Astrocyte (in vitro differentiated cells and primary cell): Measurements from ENCODE around the gene NEUROG1.

ENCODE experiments used
- CTCF ChIP-seq: IDR thresholded peaks from 2 replicates; pipeline ENCODE4 v1.5.1; 2011; ENCODE audit warnings: low read depth, mild to moderate bottlenecking, inconsistent platforms, low read length, moderate library complexity; ENCODE audit not compliant: insufficient read depth
- EZH2 ChIP-seq: IDR thresholded peaks from 2 replicates; pipeline ENCODE4 v1.6.1; 2012; ENCODE audit warnings: mild to moderate bottlenecking, low read length, inconsistent platforms; ENCODE audit not compliant: insufficient read depth

DNA sequence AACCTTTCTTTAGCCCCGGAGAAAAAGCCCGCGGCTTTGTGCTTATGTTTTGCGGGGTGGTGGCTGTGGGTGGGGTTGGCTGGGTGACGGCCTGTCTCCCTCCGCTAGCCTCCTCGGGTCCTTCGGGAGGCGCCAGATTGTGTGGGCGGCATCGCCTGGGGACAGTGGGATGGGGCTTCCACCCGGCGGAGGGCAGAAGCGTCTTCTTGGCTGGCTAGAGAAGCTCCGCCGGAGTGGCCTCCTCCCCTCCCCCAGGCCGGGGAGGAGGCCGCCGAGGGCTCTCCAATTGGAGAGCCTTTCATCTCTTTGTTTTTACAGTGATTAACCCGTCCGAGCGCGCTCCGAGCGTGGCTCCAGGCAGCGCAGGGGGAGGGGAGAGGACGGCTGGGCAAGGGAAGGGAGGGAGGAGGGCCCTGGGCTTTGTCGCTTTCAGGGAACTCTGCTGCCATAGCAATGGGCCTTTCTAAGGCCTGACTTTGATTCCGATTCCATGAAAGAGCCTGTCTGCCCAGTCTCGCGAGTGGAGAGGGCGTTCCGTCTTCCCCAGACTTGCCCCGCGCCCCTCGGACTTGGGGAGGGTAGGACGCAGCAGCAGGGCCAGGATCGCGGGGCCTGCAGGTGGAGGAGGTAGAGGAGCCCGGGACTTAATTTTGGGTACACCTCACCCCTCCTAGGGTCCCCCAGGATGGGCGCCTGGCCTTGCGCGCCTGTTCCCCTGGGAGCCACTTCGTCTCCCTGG, 46.9 kb downstream of the NEUROG1 start:
- TF ChIP-seq CTCF: no peak
- no peak for TF ChIP-seq EZH2
